Measurements from ENCODE around the gene PSMG3. TPM values are rescaled to one million over a fixed set of nuclear protein-coding genes. Genes with fewer than 3 reads are reported as not detected.

PSMG3 gene, protein sequence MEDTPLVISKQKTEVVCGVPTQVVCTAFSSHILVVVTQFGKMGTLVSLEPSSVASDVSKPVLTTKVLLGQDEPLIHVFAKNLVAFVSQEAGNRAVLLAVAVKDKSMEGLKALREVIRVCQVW
- polyA plus RNA-seq (2011; rRNA removed) (31.1 and 33.4 TPM in 2 replicates), polyA minus RNA-seq (2011; rRNA and poly(A)+ RNA removed) (11.4 and 14.8 TPM in 2 replicates)

DNA sequence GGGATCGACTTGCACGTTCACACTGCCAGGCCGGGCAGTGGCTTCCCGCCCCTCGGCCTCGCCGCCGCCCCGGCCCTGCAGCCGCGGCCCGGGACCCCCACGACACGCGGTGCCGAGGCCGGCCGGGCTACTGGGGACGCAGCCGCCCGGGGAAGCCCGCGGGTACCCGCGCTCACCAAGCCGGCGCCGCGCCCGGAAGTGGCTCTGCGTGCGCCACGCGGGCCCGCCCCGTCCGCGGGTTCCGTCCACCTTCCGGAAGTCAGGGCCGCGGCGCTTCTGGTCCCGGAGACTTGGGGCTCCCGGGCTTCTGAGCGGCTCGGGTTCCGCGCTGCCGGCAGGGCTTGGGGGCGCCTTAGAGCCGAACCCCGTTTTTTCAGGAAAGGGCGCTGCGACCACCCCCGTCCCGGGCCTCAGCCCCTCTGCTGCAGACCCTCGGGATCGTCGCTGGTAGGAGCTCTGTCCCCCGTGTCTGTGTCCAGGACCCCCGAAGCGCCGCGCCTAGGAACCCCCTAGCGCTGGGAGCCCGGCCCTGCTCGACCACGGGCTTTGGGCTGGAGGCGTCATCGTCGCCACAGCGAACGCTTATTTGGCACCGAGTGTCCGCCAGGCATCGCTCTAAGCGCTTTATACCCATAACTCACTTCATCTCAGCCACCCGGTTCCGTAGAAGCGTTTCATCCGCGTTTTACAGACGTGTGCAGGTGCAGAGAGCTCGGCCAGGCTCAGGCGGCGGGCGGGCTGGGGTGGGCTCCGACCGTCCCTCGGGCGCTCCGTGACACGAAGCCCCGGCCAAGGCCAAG is at the start of gene PSMG3:
Gene PSMG3, minus strand, starts transcription at position 200 of the 800 bp plus-strand sequence. CDS start 693 bp downstream, outside the sequence.
- POLR2A ChIA-PET, result no interaction called here
- TF ChIP-seq, protein P1, sequence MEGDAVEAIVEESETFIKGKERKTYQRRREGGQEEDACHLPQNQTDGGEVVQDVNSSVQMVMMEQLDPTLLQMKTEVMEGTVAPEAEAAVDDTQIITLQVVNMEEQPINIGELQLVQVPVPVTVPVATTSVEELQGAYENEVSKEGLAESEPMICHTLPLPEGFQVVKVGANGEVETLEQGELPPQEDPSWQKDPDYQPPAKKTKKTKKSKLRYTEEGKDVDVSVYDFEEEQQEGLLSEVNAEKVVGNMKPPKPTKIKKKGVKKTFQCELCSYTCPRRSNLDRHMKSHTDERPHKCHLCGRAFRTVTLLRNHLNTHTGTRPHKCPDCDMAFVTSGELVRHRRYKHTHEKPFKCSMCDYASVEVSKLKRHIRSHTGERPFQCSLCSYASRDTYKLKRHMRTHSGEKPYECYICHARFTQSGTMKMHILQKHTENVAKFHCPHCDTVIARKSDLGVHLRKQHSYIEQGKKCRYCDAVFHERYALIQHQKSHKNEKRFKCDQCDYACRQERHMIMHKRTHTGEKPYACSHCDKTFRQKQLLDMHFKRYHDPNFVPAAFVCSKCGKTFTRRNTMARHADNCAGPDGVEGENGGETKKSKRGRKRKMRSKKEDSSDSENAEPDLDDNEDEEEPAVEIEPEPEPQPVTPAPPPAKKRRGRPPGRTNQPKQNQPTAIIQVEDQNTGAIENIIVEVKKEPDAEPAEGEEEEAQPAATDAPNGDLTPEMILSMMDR (IDR thresholded peaks at IDR 0.05; ENCODE audit: low read depth, low read length), result peak; percentile 44
- H3K27ac ChIP-seq (ENCODE audit: low read depth, low read length), result peak within 1 kb of the TSS; percentile 94
- peak within 1 kb of the TSS; percentile 87 for H3K4me3 ChIP-seq (ENCODE audit: low read depth, low read length)
- no peaks in the 10 kb centered on the region; the same call in 1 of the 2 replicates for H3K9me3 ChIP-seq (ENCODE audit: control insufficient read depth, insufficient read depth, low read length)
- CTCF ChIA-PET, result interaction anchor here (0.8 kb wide), 1 partner anchor 9 kb away, joined by 3 read pairs; no protein-coding TSS in a partner anchor
- DNase-seq (ENCODE audit: low read depth, low spot score), result peak; percentile 67
- no peaks in the 10 kb centered on the region for H3K27me3 ChIP-seq (ENCODE audit: control insufficient read depth, insufficient read depth, low read length)

DNA sequence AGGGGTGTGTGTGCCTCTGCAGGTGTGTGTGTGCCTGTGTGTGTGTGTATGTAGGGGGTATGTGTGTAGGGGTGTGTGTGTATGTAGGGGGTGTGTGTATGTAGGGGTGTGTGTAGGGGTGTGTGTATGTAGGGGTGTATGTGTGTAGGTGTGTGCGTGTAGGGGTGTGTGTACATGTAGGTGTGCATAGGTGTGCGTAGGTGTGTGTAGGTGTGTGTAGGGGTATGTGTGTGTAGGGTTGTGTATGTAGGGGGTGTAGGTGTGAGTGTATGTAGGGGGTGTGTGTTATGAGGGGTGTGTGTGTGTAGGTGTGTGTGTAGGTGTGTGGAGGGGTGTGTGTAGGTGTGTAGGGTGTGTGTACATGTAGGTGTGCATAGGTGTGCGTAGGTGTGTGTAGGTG is 48.6 kb upstream of the PSMG3 start:
- ChIA-PET CTCF (no interaction called here), POLR2A (no interaction called here)
- no peak for DNase-seq (ENCODE audit: low read depth, low spot score)
- H3K4me3 ChIP-seq (ENCODE audit: low read depth, low read length), result no peak overlapping the region
- no peak overlapping the region for H3K27ac ChIP-seq (ENCODE audit: low read depth, low read length)
- TF ChIP-seq, protein P1 (IDR thresholded peaks at IDR 0.05; ENCODE audit: low read depth, low read length), result no peak
- peaks cover 13% of the 10 kb centered on the region; the same call in 1 of the 2 replicates for H3K9me3 ChIP-seq (ENCODE audit: control insufficient read depth, insufficient read depth, low read length)
- peaks cover 9% of the 10 kb centered on the region for H3K27me3 ChIP-seq (ENCODE audit: control insufficient read depth, insufficient read depth, low read length)

DNA sequence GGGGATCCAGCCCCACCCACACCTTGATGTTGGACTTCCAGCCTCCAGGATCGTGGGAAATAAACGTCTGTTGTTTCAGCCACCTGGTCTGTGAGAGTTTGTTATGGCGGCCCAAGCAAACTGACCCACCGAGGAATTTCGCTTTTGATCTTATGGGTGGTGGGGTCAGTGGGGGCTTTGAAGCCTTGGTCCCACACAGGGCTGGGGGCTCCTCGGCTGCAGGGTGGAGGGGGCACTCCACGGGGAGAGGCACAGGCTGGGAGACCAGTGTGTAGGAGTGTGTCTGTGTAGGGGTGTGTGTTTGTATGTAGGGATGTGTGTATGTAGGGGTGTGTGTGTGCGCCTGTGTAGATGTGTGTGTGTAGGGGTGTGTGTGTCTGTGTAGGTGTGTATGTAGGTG is 48.1 kb upstream of the PSMG3 start:
- CTCF ChIA-PET, result no interaction called here
- POLR2A ChIA-PET, result no interaction called here
- no peak for DNase-seq (ENCODE audit: low read depth, low spot score)
- Histone ChIP-seq H3K27me3 (ENCODE audit: control insufficient read depth, insufficient read depth, low read length) (peaks cover 12% of the 10 kb centered on the region), H3K27ac (ENCODE audit: low read depth, low read length) (no peak overlapping the region), H3K9me3 (ENCODE audit: control insufficient read depth, insufficient read depth, low read length) (peaks cover 13% of the 10 kb centered on the region; the same call in 1 of the 2 replicates), H3K4me3 (ENCODE audit: low read depth, low read length) (no peak overlapping the region)
- TF ChIP-seq, protein P1 (IDR thresholded peaks at IDR 0.05; ENCODE audit: low read depth, low read length), result no peak

DNA sequence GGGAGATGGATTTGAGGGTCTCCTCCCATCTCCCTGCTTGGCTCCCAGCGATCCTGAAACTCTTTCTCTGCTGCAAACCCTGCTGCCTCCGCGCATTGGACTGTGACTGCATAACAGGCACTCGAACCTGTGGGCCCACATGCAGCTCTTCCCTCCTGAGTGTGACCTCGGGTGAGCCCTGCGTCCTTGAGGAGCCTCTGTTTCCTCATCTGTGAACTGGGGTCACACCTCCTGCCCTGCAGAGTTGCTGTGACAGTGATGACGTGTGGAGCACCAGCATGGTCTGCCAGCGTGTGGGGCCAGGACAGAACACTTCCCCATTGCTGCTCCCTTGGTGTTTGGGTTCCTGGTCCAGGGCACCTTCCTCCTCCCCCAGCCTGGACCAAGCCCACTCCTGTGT is 46.9 kb upstream of the PSMG3 start:
- TF ChIP-seq, protein P1 (IDR thresholded peaks at IDR 0.05; ENCODE audit: low read depth, low read length), result no peak
- Histone ChIP-seq H3K4me3 (ENCODE audit: low read depth, low read length) (no peak overlapping the region), H3K9me3 (ENCODE audit: control insufficient read depth, insufficient read depth, low read length) (peaks cover 13% of the 10 kb centered on the region; the same call in 1 of the 2 replicates), H3K27me3 (ENCODE audit: control insufficient read depth, insufficient read depth, low read length) (peaks cover 13% of the 10 kb centered on the region), H3K27ac (ENCODE audit: low read depth, low read length) (no peak overlapping the region)
- CTCF ChIA-PET, result no interaction called here
- POLR2A ChIA-PET, result no interaction called here
- no peak for DNase-seq (ENCODE audit: low read depth, low spot score)

DNA sequence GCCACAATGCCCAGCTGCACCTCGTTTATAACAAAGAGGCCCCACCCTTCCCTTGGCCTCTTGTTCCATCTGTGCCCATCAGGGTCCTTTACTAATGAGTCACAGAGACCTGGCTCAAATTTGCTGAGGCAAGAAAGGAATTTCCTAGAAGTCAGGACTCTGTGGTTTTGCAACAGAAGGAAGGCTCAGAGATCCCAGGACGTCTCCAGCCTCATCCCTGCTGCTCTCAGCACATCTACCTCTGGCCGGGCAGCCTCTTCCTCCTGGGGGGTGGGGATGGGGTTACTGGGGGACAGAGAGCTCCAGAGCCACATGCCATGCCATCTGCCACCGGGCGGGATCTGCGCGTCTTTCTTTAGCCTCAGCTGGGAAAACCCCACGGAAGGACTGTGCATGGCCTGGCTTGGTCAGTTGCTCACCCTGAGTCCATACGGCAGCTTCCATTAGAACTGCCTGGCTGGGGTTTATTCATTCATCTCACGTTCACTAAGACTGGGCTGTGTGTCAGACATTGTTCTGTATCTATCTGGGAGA is 41.9 kb upstream of the PSMG3 start:
- ChIA-PET CTCF (no interaction called here), POLR2A (no interaction called here)
- H3K27me3 ChIP-seq (ENCODE audit: control insufficient read depth, insufficient read depth, low read length), result peaks cover 18% of the 10 kb centered on the region
- H3K27ac ChIP-seq (ENCODE audit: low read depth, low read length), result peak overlapping the region; percentile 21
- no peaks in the 10 kb centered on the region; the same call in 1 of the 2 replicates for H3K9me3 ChIP-seq (ENCODE audit: control insufficient read depth, insufficient read depth, low read length)
- DNase-seq (ENCODE audit: low read depth, low spot score), result peak; percentile 10
- H3K4me3 ChIP-seq (ENCODE audit: low read depth, low read length), result no peak overlapping the region
- TF ChIP-seq, protein P1 (IDR thresholded peaks at IDR 0.05; ENCODE audit: low read depth, low read length), result no peak

Data from AG04450 (cell line).